Esophagus muscularis mucosa (tissue), 4 donors: ENCODE results near the gene HYDIN. TPM values are rescaled to one million over a fixed set of nuclear protein-coding genes. Genes with fewer than 3 reads are reported as not detected.

Source experiments
- small RNA-seq, 3 donors: library from RNA; depleted of rRNA; stranded (forward); fragments of <200 nt; gene quantifications; one replicate each; pipeline ENCODE3, GENCODE V24; 2016
- total RNA-seq, 4 donors: library from RNA; depleted of rRNA; stranded (reverse); fragments of >200 nt; gene quantifications; one replicate each; pipeline versions ENCODE4 v1.1.0 to v1.2.1, GENCODE V29; 2016

HYDIN gene
- total RNA-seq, 4 donors from 2014 or later, result 0.32 to 2.6 (median 1.5) TPM

Small RNAs within 50 kb of the gene (small RNA-seq; reads per million reads assigned to genes)
- gene RNU6ATAC25P, result 0 reads per million in 3 donors

Other genes with a start within 250 kb of the HYDIN start
- gene CMTR2, start 58.7 kb upstream of the HYDIN start, total RNA-seq, result 10 to 100 TPM; 12.2 to 19.0 (median 15.8) TPM
- 1 to 10 TPM in 3 of 4 donors, under 1 TPM in 1; 0.71 to 3.6 (median 2.4) TPM for gene CALB2, start 128.0 kb upstream of the HYDIN start, total RNA-seq
- not detected for gene TLE7, start 211.3 kb upstream of the HYDIN start, total RNA-seq
- gene ZNF23, start 231.5 kb upstream of the HYDIN start, total RNA-seq, result 10 to 100 TPM in 3 of 4 donors, 1 to 10 TPM in 1; 9.4 to 12.5 (median 11.2) TPM